HepG2 (cell line): Measurements from ENCODE around the gene LGI1. TPM values are rescaled to one million over a fixed set of nuclear protein-coding genes. Genes with fewer than 3 reads are reported as not detected.

Experiments
- ATAC-seq: fragments of 200-7000 bp; cut with Tn5 transposase; 3 replicates; pipeline ENCODE4 v1.9.1; 2020; ENCODE audit warnings: mild to moderate bottlenecking, moderate library complexity
- BruUV-seq: library from RNA; stranded (reverse); fragments of 400-500 nt; replicated peaks from 2 replicates; lab custom pipeline; 2021; lab: Mats Ljungman, UMichigan
- CTCF ChIA-PET: fragments of 300-600 bp; formaldehyde crosslinking; extraction: SDS; loops from one replicate; lab custom pipeline; 2021; ENCODE audit warnings: low total read pairs, inconsistent platforms, low intra/inter-chr PET ratio; lab: Yijun Ruan, JAX
- POLR2A ChIA-PET: fragments of 350-600 bp; sonication (Branson Sonifier 250); formaldehyde crosslinking; loops from one replicate; lab custom pipeline; 2020; ENCODE audit warnings: antibody characterized with exemption, inconsistent platforms; lab: Yijun Ruan, JAX
- DNase-seq: peaks from one replicate; pipeline ENCODE4 v3.0.0-alpha.2; 2015; ENCODE audit warnings: low spot score
- FAIRE-seq: peaks from 3 replicates; lab custom pipeline; 2011; peaks lifted over from hg19 to GRCh38; lab: Jason Lieb, UNC
- H2AFZ ChIP-seq: one replicate; pipeline ENCODE4 v1.6.1; 2011; ENCODE audit warnings: low read length, inconsistent platforms
- H3K27ac ChIP-seq: fragments of 300-600 bp; 3 replicates; pipeline ENCODE4 v1.8.0; 2011; ENCODE audit warnings: mixed run types, mild to moderate bottlenecking, mixed read lengths, low read length, inconsistent platforms; ENCODE audit not compliant: insufficient read depth; ENCODE audit errors: extremely low read length
- H3K27me3 ChIP-seq, 2 experiments: fragments of 200-600 bp in 1 of 2; 2 replicates in 1 of 2; 3 replicates in 1 of 2; pipeline versions ENCODE4 v1.6.0 to v1.8.0; 2011; ENCODE audit warnings: low read length in 2 of 2, mild to moderate bottlenecking in 2 of 2, moderate library complexity in 2 of 2, inconsistent platforms in 1 of 2; ENCODE audit not compliant: insufficient read depth in 2 of 2, control insufficient read depth in 1 of 2
- H3K36me3 ChIP-seq, 2 experiments: fragments of 200-600 bp in 1 of 2; replicated peaks in 1 of 2; 2 replicates in 1 of 2; 3 replicates in 1 of 2; pipeline versions ENCODE4 v1.5.1 to v1.8.0; 2011; ENCODE audit warnings: low read length in 2 of 2, inconsistent platforms in 1 of 2; ENCODE audit not compliant: insufficient read depth in 2 of 2, control insufficient read depth in 1 of 2
- H3K4me1 ChIP-seq: 2 replicates; pipeline ENCODE4 v1.5.1; 2012; ENCODE audit warnings: low read length, inconsistent platforms; ENCODE audit not compliant: insufficient read depth
- H3K4me2 ChIP-seq: 2 replicates; pipeline ENCODE4 v1.6.0; 2011; ENCODE audit warnings: low read depth, low read length, inconsistent platforms
- H3K4me3 ChIP-seq, 3 experiments: fragments of 200-600 bp in 1 of 3; sonication (generic), shearing (Covaris generic) in 1 of 3; replicated peaks in 1 of 3; 2 replicates each; pipeline ENCODE4 v1.5.1; 2011 to 2016; ENCODE audit warnings: low read length in 3 of 3, inconsistent platforms in 2 of 3, low read depth in 2 of 3, mild to moderate bottlenecking in 2 of 3, control low read depth in 1 of 3, mixed read lengths in 1 of 3; ENCODE audit not compliant: insufficient read depth in 1 of 3
- H3K79me2 ChIP-seq: one replicate; pipeline ENCODE4 v1.6.1; 2011; ENCODE audit warnings: low read length, inconsistent platforms; ENCODE audit not compliant: insufficient read depth
- H3K9ac ChIP-seq: 2 replicates; pipeline ENCODE4 v1.6.0; 2011; ENCODE audit warnings: mild to moderate bottlenecking, low read depth, low read length, inconsistent platforms; ENCODE audit not compliant: insufficient read depth
- H3K9me3 ChIP-seq: 2 replicates; pipeline ENCODE4 v1.5.1; 2012; ENCODE audit warnings: mild to moderate bottlenecking, low read length
- H4K20me1 ChIP-seq: 2 replicates; pipeline ENCODE4 v1.6.0; 2011; ENCODE audit warnings: inconsistent platforms, mild to moderate bottlenecking, low read length, moderate library complexity; ENCODE audit not compliant: insufficient read depth
- EP300 ChIP-seq, 3 experiments: sonication (generic) in 1 of 3; formaldehyde crosslinking in 1 of 3; IDR thresholded peaks; 2 replicates each; pipeline versions ENCODE4 v1.5.1 to v1.6.1; 2011 to 2020; ENCODE audit warnings: low read depth in 2 of 3, low read length in 2 of 3, borderline replicate concordance in 1 of 3, improper control_type of control experiment in 1 of 3, mild to moderate bottlenecking in 1 of 3, missing genetic modification reagents in 1 of 3, moderate library complexity in 1 of 3
- HDAC2 ChIP-seq: sonication (generic); formaldehyde crosslinking; IDR thresholded peaks from 2 replicates; pipeline ENCODE4 v1.4.0; 2020; ENCODE audit warnings: missing genetic modification reagents
- PHF5A ChIP-seq: IDR thresholded peaks from one replicate; pipeline ENCODE4 v1.6.1; 2018; ENCODE audit warnings: low read depth, missing genetic modification reagents; ENCODE audit not compliant: unreplicated experiment
- SP1 ChIP-seq, 2 experiments: fragments of 450-650 bp in 1 of 2; sonication (generic) in 1 of 2; formaldehyde crosslinking in 1 of 2; IDR thresholded peaks; 2 replicates each; pipeline versions ENCODE4 v1.4.0 to v1.6.1; 2016 to 2020; ENCODE audit warnings: missing genetic modification reagents in 1 of 2
- ZNF550 ChIP-seq: sonication (generic); formaldehyde crosslinking; IDR thresholded peaks from 2 replicates; pipeline ENCODE4 v1.4.0; 2020; ENCODE audit warnings: mild to moderate bottlenecking, missing genetic modification reagents, borderline replicate concordance
- WGBS: methylation state at CpG from one replicate; pipeline ENCODE4 v1.1.6; 2017; ENCODE audit warnings: low lambda C conversion rate; 5-methylcytosine and 5-hydroxymethylcytosine counted together
- in situ Hi-C: cut with HindIII; loops from 2 replicates; pipeline ENCODE4 v1.10.0; 2017; ENCODE audit warnings: low pct_unique_long_range_greater_than_20kb; ENCODE audit not compliant: extremely low pct_ligation_motif_present
- intact Hi-C: fragments of 100-400 bp; cut with micrococcal nuclease; formaldehyde crosslinking; loops from one replicate; pipeline ENCODE4 v1.10.0; 2022; ENCODE audit not compliant: unreplicated experiment
- polyA plus RNA-seq, 8 experiments: library from polyadenylated mRNA; depleted of rRNA in 3 of 8; stranded (reverse) in 7 of 8; unstranded in 1 of 8; fragments of >200 nt; fragmentation: Illumina TruSeq in 4 of 8; extraction: Trizol in 4 of 8; gene quantifications; 2 replicates each; pipeline versions ENCODE4 v1.2.1 to v1.2.3, GENCODE V29; 2011 to 2016; ENCODE audit warnings: low read depth in 4 of 8, missing spikeins in 1 of 8, mixed read lengths in 1 of 8; ENCODE audit not compliant: insufficient read depth in 1 of 8
- total RNA-seq, 5 experiments: library from RNA; depleted of rRNA; stranded (reverse); fragments of >200 nt; fragmentation: Illumina TruSeq; extraction: Trizol; gene quantifications; 2 replicates each; pipeline ENCODE4 v1.2.3, GENCODE V29; 2016; ENCODE audit warnings: low read depth in 1 of 5
- TF ChIP-seq, protein P1 (sequence below): sonication (generic); formaldehyde crosslinking; IDR thresholded peaks from 2 replicates; pipeline ENCODE4 v1.4.0; 2020; ENCODE audit warnings: missing genetic modification reagents, mild to moderate bottlenecking, borderline replicate concordance

LGI1 gene
- total and polyA plus RNA-seq, 2 of the 13 experiments (the other 11 are each of a cell fraction or from before 2014, with no cell fraction given), result not detected

DNA sequence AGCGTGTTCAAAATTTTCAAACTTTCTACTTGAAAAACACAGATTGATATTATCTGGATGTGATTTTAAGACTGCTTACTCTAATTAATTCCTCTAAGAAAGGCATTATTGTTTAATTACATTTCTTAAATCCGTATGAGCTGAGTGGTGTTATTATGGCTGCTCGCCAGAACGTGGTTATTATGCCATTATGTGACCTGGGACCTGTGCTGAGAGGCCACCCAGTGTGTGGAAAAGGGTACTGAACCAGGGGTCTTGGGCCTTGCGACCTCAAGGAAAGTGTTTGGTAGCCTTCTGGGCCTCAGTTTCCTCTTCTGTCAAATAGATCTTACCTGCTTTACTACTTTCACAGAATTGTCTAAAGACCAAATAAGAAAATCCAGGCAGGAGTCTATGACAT is 15.4 kb downstream of the LGI1 start:
- WGBS, result 50% methylated on average over 5 of the region's 5 CpGs
- intact Hi-C loops (no loop called here), in situ Hi-C loops (no loop called here)
- H2AFZ ChIP-seq, result no peak overlapping the region
- no peak overlapping the region for H3K4me3 ChIP-seq
- H3K4me1 ChIP-seq, result peaks cover 7% of the 10 kb centered on the region
- BruUV-seq, result no TSS peak
- no peaks in the 10 kb centered on the region for H4K20me1 ChIP-seq
- TF ChIP-seq SP1 (IDR thresholded peaks at IDR 0.05) (no peak), SP1 (CRISPR knock-in tag; IDR thresholded peaks at IDR 0.05) (no peak), HDAC2 (CRISPR knock-in tag) (no peak), PHF5A (no peak), ZNF550 (CRISPR knock-in tag) (no peak), EP300 (IDR thresholded peaks at IDR 0.05; ENCODE audit: low read depth in 2 of 2, low read length in 2 of 2) (no peak), EP300 (CRISPR knock-in tag; IDR thresholded peaks at IDR 0.05; ENCODE audit: borderline replicate concordance) (no peak)
- TF ChIP-seq, protein P1, sequence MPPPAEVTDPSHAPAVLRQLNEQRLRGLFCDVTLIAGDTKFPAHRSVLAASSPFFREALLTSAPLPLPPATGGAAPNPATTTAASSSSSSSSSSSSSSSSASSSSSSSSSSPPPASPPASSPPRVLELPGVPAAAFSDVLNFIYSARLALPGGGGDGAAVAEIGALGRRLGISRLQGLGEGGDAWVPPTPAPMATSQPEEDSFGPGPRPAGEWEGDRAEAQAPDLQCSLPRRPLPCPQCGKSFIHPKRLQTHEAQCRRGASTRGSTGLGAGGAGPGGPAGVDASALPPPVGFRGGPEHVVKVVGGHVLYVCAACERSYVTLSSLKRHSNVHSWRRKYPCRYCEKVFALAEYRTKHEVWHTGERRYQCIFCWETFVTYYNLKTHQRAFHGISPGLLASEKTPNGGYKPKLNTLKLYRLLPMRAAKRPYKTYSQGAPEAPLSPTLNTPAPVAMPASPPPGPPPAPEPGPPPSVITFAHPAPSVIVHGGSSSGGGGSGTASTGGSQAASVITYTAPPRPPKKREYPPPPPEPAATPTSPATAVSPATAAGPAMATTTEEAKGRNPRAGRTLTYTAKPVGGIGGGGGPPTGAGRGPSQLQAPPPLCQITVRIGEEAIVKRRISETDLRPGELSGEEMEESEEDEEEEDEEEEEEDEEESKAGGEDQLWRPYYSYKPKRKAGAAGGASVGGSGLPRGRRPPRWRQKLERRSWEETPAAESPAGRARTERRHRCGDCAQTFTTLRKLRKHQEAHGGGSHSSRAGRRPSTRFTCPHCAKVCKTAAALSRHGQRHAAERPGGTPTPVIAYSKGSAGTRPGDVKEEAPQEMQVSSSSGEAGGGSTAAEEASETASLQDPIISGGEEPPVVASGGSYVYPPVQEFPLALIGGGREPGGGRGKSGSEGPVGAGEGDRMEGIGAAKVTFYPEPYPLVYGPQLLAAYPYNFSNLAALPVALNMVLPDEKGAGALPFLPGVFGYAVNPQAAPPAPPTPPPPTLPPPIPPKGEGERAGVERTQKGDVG (CRISPR knock-in tag), result no peak
- H3K27me3 ChIP-seq, result peaks cover 0 to 5% of the 10 kb centered on the region in 2 experiments; a peak in 1 of 5 replicates
- no peaks in the 10 kb centered on the region for H3K79me2 ChIP-seq
- H3K4me2 ChIP-seq, result no peak overlapping the region
- H3K36me3 ChIP-seq, result no peaks in the 10 kb centered on the region
- CTCF ChIA-PET, result no interaction called here
- ATAC-seq (no peak), DNase-seq (no peak), FAIRE-seq (no peak)
- no peak overlapping the region for H3K27ac ChIP-seq
- POLR2A ChIA-PET, result no interaction called here
- H3K9ac ChIP-seq, result no peak overlapping the region
- no peaks in the 10 kb centered on the region for H3K9me3 ChIP-seq
